K562 (cell line): ENCODE results near the gene CNMD. TPM values are rescaled to one million over a fixed set of nuclear protein-coding genes. Genes with fewer than 3 reads are reported as not detected.

Source experiments
- ATAC-seq: fragments of 200-7000 bp; cut with Tn5 transposase; 3 replicates; pipeline ENCODE4 v1.9.1; 2020; ENCODE audit warnings: moderate library complexity
- BruUV-seq: library from RNA; stranded (reverse); fragments of 400-500 nt; replicated peaks from 2 replicates; lab custom pipeline; 2021; lab: Mats Ljungman, UMichigan
- CTCF ChIA-PET: fragments of 300-600 bp; formaldehyde crosslinking; extraction: SDS; loops from one replicate; lab custom pipeline; 2021; ENCODE audit warnings: low intra/inter-chr PET ratio; lab: Yijun Ruan, JAX
- POLR2A ChIA-PET: fragments of 300-600, 350-650 bp; sonication (Branson Sonifier 250); formaldehyde crosslinking; extraction: SDS; loops from one replicate; lab custom pipeline; 2021; ENCODE audit warnings: antibody characterized with exemption, inconsistent platforms; lab: Yijun Ruan, JAX
- DNase-seq, 4 experiments: peaks; one replicate each; pipeline versions ENCODE4 v3.0.0 to v3.0.0-alpha.2; 2011 to 2018; ENCODE audit warnings: low spot score in 3 of 4, mixed read lengths in 3 of 4; ENCODE audit errors: extremely low read depth in 1 of 4
- FAIRE-seq: peaks from 2 replicates; lab custom pipeline; 2011; peaks lifted over from hg19 to GRCh38; lab: Jason Lieb, UNC
- H2AFZ ChIP-seq: 2 replicates; pipeline ENCODE4 v1.6.0; 2011; ENCODE audit warnings: low read depth, low read length, control low read depth, inconsistent platforms
- H3K27ac ChIP-seq: fragments of 200-600 bp; 3 replicates; pipeline ENCODE4 v1.8.0; 2011; ENCODE audit warnings: low read depth, mild to moderate bottlenecking, control low read depth, inconsistent platforms, low read length, moderate library complexity, mixed read lengths; ENCODE audit errors: extremely low read depth
- H3K27me3 ChIP-seq, 2 experiments: fragments of 300-600 bp in 1 of 2; 2 replicates in 1 of 2; 3 replicates in 1 of 2; pipeline versions ENCODE4 v1.6.0 to v1.8.0; 2011; ENCODE audit warnings: inconsistent platforms in 2 of 2, low read length in 2 of 2, mild to moderate bottlenecking in 1 of 2, mixed read lengths in 1 of 2, moderate library complexity in 1 of 2; ENCODE audit not compliant: control insufficient read depth in 2 of 2, insufficient read depth in 2 of 2
- H3K36me3 ChIP-seq: fragments of 300-600 bp; 3 replicates; pipeline ENCODE4 v1.8.0; 2011; ENCODE audit warnings: mild to moderate bottlenecking, low read length, inconsistent platforms; ENCODE audit not compliant: control insufficient read depth, insufficient read depth
- H3K4me1 ChIP-seq, 2 experiments: fragments of 200-600 bp in 1 of 2; replicated peaks in 1 of 2; 2 replicates in 1 of 2; 3 replicates in 1 of 2; pipeline versions ENCODE4 v1.5.1 to v1.8.0; 2011; ENCODE audit warnings: inconsistent platforms in 2 of 2, low read length in 2 of 2, mild to moderate bottlenecking in 1 of 2, mixed read lengths in 1 of 2, moderate library complexity in 1 of 2; ENCODE audit not compliant: control insufficient read depth in 2 of 2, insufficient read depth in 2 of 2
- H3K4me2 ChIP-seq: 2 replicates; pipeline ENCODE4 v1.6.1; 2011; ENCODE audit warnings: low read length, control low read depth, inconsistent platforms, mixed read lengths; ENCODE audit not compliant: insufficient read depth
- H3K4me3 ChIP-seq: fragments of 200-600 bp; sonication (generic), shearing (Covaris generic); 2 replicates; pipeline ENCODE4 v1.5.1; 2016; ENCODE audit warnings: control low read depth, inconsistent platforms
- H3K79me2 ChIP-seq: fragments of 200-600 bp; 3 replicates; pipeline ENCODE4 v1.8.0; 2011; ENCODE audit warnings: low read length, inconsistent platforms; ENCODE audit not compliant: control insufficient read depth, insufficient read depth
- H3K9ac ChIP-seq, 2 experiments: 2 replicates each; pipeline versions ENCODE4 v1.6.0 to v1.6.1; 2011; ENCODE audit warnings: low read depth in 2 of 2, low read length in 2 of 2, control low read depth in 1 of 2, inconsistent platforms in 1 of 2, mild to moderate bottlenecking in 1 of 2, mixed read lengths in 1 of 2; ENCODE audit not compliant: insufficient read depth in 1 of 2
- H3K9me1 ChIP-seq: one replicate; pipeline ENCODE4 v1.6.0; 2011; ENCODE audit warnings: inconsistent platforms, mild to moderate bottlenecking, low read length, moderate library complexity; ENCODE audit not compliant: control insufficient read depth, insufficient read depth
- H3K9me3 ChIP-seq: replicated peaks from 2 replicates; pipeline ENCODE4 v1.5.1; 2011; ENCODE audit warnings: low read depth, low read length, inconsistent platforms; ENCODE audit not compliant: control insufficient read depth, insufficient read depth
- H4K20me1 ChIP-seq: replicated peaks from 2 replicates; pipeline ENCODE4 v1.6.1; 2011; ENCODE audit warnings: low read length, inconsistent platforms, mixed read lengths; ENCODE audit not compliant: control insufficient read depth, insufficient read depth
- ATF4 ChIP-seq: fragments of 450-650 bp; formaldehyde crosslinking; IDR thresholded peaks from 2 replicates; pipeline ENCODE4 v1.4.0; 2022; ENCODE audit warnings: mild to moderate bottlenecking, moderate library complexity
- CEBPG ChIP-seq, 3 experiments: fragments of 200-800 bp in 1 of 3; sonication (Bioruptor generic) in 1 of 3; sonication (generic) in 1 of 3; formaldehyde crosslinking in 1 of 3; IDR thresholded peaks in 2 of 3; conservative IDR thresholded peaks in 1 of 3; 2 replicates each; pipeline versions ENCODE4 v1.6.1 to v1.8.0; 2016 to 2022; ENCODE audit warnings: missing compliant biosample characterization in 2 of 3, missing genetic modification characterization in 2 of 3, mild to moderate bottlenecking in 1 of 3, missing genetic modification reagents in 1 of 3
- CHD1 ChIP-seq: fragments of 200-600 bp; sonication (generic); IDR thresholded peaks from one replicate; pipeline ENCODE4 v1.6.1; 2012; ENCODE audit warnings: mild to moderate bottlenecking, moderate library complexity, low read length, inconsistent platforms
- CTCF ChIP-seq, 3 experiments: IDR thresholded peaks in 2 of 3; conservative IDR thresholded peaks in 1 of 3; 2 replicates each; pipeline ENCODE4 v1.5.1; 2011 to 2012; ENCODE audit warnings: low read length in 3 of 3, mild to moderate bottlenecking in 3 of 3, control low read depth in 2 of 3, improper control_type of control experiment in 1 of 3, inconsistent platforms in 1 of 3, low read depth in 1 of 3, mixed read lengths in 1 of 3, moderate library complexity in 1 of 3; ENCODE audit not compliant: insufficient read depth in 2 of 3
- HNRNPK ChIP-seq: fragments of 200-400 bp; formaldehyde crosslinking; IDR thresholded peaks from one replicate; pipeline ENCODE4 v1.6.1; 2018; ENCODE audit warnings: mild to moderate bottlenecking, low read depth, low read length; ENCODE audit not compliant: poor library complexity, severe bottlenecking
- JUND ChIP-seq, 2 experiments: IDR thresholded peaks; 2 replicates in 1 of 2; 3 replicates in 1 of 2; pipeline ENCODE4 v1.6.1; 2011; ENCODE audit warnings: borderline replicate concordance in 2 of 2, low read depth in 2 of 2, low read length in 2 of 2, improper control_type of control experiment in 1 of 2, missing biosample characterization in 1 of 2, missing genetic modification characterization in 1 of 2, missing genetic modification reagents in 1 of 2
- POLR2H ChIP-seq: IDR thresholded peaks from 2 replicates; pipeline ENCODE4 v1.6.1; 2016; ENCODE audit warnings: missing genetic modification characterization, low read depth, mild to moderate bottlenecking, control low read depth, missing compliant biosample characterization, moderate library complexity
- PRPF4 ChIP-seq: fragments of 200-400 bp; formaldehyde crosslinking; IDR thresholded peaks from one replicate; pipeline ENCODE4 v1.6.1; 2017; ENCODE audit warnings: low read length, low read depth, mild to moderate bottlenecking; ENCODE audit not compliant: insufficient read depth, poor library complexity, severe bottlenecking
- TRIM24 ChIP-seq, 2 experiments: fragments of 450-650 bp; IDR thresholded peaks; 2 replicates each; pipeline ENCODE4 v1.6.1; 2016
- WGBS: fragments of 100-300 bp; shearing (Covaris generic); methylation state at CpG from one replicate; pipeline ENCODE4 v1.1.6; 2016; ENCODE audit warnings: low coverage, mixed read lengths; ENCODE audit not compliant: insufficient coverage; ENCODE audit errors: missing lambda C conversion rate; 5-methylcytosine and 5-hydroxymethylcytosine counted together
- in situ Hi-C: fragments of 300-500 bp; cut with MboI; formaldehyde crosslinking; loops from 4 replicates; pipeline ENCODE4 v1.15.0; 2018; ENCODE audit warnings: inconsistent platforms, mixed read lengths
- intact Hi-C: fragments of 100-400 bp; cut with micrococcal nuclease; formaldehyde crosslinking; loops from 2 replicates; pipeline ENCODE4 v1.14.2; 2022
- polyA plus RNA-seq, 8 experiments: library from polyadenylated mRNA; depleted of rRNA in 4 of 8; stranded (reverse) in 5 of 8; unstranded in 3 of 8; fragments of >200 nt; fragmentation: Nextera tagmentation in 2 of 8; fragmentation: Illumina TruSeq in 1 of 8; extraction: Ambion mirVana in 2 of 8; extraction: Trizol in 1 of 8; gene quantifications; 2 replicates each; pipeline versions ENCODE4 v1.2.1 to v1.2.3, GENCODE V29; 2011 to 2014; ENCODE audit warnings: inconsistent platforms in 1 of 8, missing spikeins in 1 of 8
- total RNA-seq, 7 experiments: library from RNA; depleted of rRNA in 6 of 7; stranded (reverse); fragments of >200 nt in 6 of 7; fragmentation: Illumina TruSeq in 2 of 7; extraction: Trizol in 2 of 7; gene quantifications; 2 replicates each; pipeline versions ENCODE4 v1.2.1 to v1.2.3, GENCODE V29; 2011 to 2021; ENCODE audit warnings: low replicate concordance in 1 of 7

CNMD gene
- total and polyA plus RNA-seq, 9 of the 15 experiments (the other 6 are each of a cell fraction or from before 2014, with no cell fraction given) = not detected

- FAIRE-seq = no peak
- Histone ChIP-seq H3K4me3 (no peak overlapping the region), H3K36me3 (no peaks in the 10 kb centered on the region), H2AFZ (no peak overlapping the region), H3K27ac (no peak overlapping the region), H3K9me3 (no peaks in the 10 kb centered on the region), H3K4me2 (no peak overlapping the region), H3K9ac (no peak overlapping the region), H4K20me1 (no peaks in the 10 kb centered on the region), H3K79me2 (no peaks in the 10 kb centered on the region), H3K9me1 (no peaks in the 10 kb centered on the region), H3K4me1 (no peaks in the 10 kb centered on the region), H3K27me3 (no peaks in the 10 kb centered on the region)
- in situ Hi-C loops (no loop called here), intact Hi-C loops (no loop called here)
- DNase-seq = no peak
- 15% methylated on average over 1 of the region's 1 CpG for WGBS
- TF ChIP-seq CHD1 (no peak), CTCF (IDR thresholded peaks at IDR 0.05 in 2 of 3, conservative IDR thresholded peaks at IDR 0.05 in 1 of 3; ENCODE audit: insufficient read depth in 2 of 3, low read depth in 1 of 3, low read length in 3 of 3) (0 out of 6 replicates have a peak, but pooled peaks of 1 of the 3 experiments have one; percentile 21)
- ChIA-PET POLR2A (no interaction called here), CTCF (no interaction called here)
- peak; percentile 44; the same call in 2 of the 3 replicates for ATAC-seq
- BruUV-seq = no TSS peak
Observed at GRCh38 chr13:52707375-52707774, 32.2 kb downstream of the CNMD start.

- H3K9me1 ChIP-seq = no peaks in the 10 kb centered on the region
- no peak overlapping the region for H2AFZ ChIP-seq
- POLR2A ChIA-PET = interaction anchor here (0.6 kb wide), 2 partner anchors 53 to 271 kb away, joined by 3 read pairs; no protein-coding TSS in a partner anchor
- TF ChIP-seq TRIM24 (IDR thresholded peaks at IDR 0.05) (peak in 1 of 2 experiments; percentile 42; a peak in 2 of 4 replicates), CEBPG (CRISPR knock-in tag; IDR thresholded peaks at IDR 0.05) (no peak), CEBPG (tag; conservative IDR thresholded peaks at IDR 0.05 in 1 of 2, IDR thresholded peaks at IDR 0.05 in 1 of 2) (peak in 1 of 2 experiments; percentile 63; a peak in 2 of 4 replicates), POLR2H (tag) (0 out of 2 replicates have a peak, but pooled peaks have one; percentile 17), PRPF4 (no peak), HNRNPK (no peak), ATF4 (CRISPR knock-in tag) (0 out of 2 replicates have a peak, but pooled peaks have one; percentile 19), JUND (IDR thresholded peaks at IDR 0.05; ENCODE audit: borderline replicate concordance, low read depth, low read length) (no peak), JUND (tag; IDR thresholded peaks at IDR 0.05; ENCODE audit: borderline replicate concordance, low read depth, low read length) (no peak)
- H3K27ac ChIP-seq = no peak overlapping the region
- H3K36me3 ChIP-seq = no peaks in the 10 kb centered on the region
- in situ Hi-C loops (no loop called here), intact Hi-C loops (no loop called here)
- H3K9me3 ChIP-seq = no peaks in the 10 kb centered on the region
- no peaks in the 10 kb centered on the region for H3K27me3 ChIP-seq
- H3K9ac ChIP-seq = no peak overlapping the region
- peaks cover 0 to 3% of the 10 kb centered on the region in 2 experiments; a peak in 1 of 5 replicates for H3K4me1 ChIP-seq
- ATAC-seq (0 out of 3 replicates have a peak, but pooled peaks have one; percentile 29), FAIRE-seq (no peak), DNase-seq (no peak)
- no peak overlapping the region for H3K4me2 ChIP-seq
- no peaks in the 10 kb centered on the region for H4K20me1 ChIP-seq
- 17% methylated on average over 3 of the region's 3 CpGs for WGBS
- H3K4me3 ChIP-seq = no peak overlapping the region
- BruUV-seq = no TSS peak
- CTCF ChIA-PET = no interaction called here
- no peaks in the 10 kb centered on the region for H3K79me2 ChIP-seq
Observed at GRCh38 chr13:52706081-52706480, 33.5 kb downstream of the CNMD start.
